ENCODE results near the gene SNAP25. TPM values are rescaled to one million over a fixed set of nuclear protein-coding genes. Genes with fewer than 3 reads are reported as not detected.
A peak's percentile ranks its signal among the peaks of the same experiment; 100 is the strongest.

SNAP25 gene
- total RNA-seq, 1 experiment from 2014 or later: not detected

DNA sequence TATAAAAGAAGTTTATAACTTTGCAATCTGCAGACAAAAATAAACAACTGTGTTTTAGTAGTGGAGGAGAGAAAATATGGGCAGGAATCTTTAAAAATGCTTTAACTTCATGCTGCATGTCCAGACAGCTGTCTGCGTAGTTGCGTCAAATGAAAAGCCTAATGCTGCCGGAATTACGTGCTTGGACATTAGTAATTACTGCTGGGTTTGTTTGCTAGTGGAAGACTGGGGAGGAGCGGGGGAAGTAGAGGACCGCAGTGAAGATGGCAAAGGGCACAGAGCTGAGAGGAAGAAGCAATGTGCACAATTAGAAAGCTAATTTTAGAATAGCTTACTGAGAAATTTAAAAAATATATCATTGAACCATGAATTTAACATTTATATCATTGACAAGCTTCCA, 2.4 kb downstream of the SNAP25 start:
- Histone ChIP-seq H3K4me2 (ENCODE audit: low read depth, low read length, poor library complexity, severe bottlenecking) (no peak overlapping the region), H3K79me2 (ENCODE audit: low read length) (no peaks in the 10 kb centered on the region), H3K27ac (ENCODE audit: low read length) (no peak overlapping the region), H4K20me1 (ENCODE audit: insufficient read depth, low read depth, low read length) (no peaks in the 10 kb centered on the region), H3K9me2 (replicated peaks; ENCODE audit: insufficient read depth, low read length) (no peaks in the 10 kb centered on the region), H3K4me1 (ENCODE audit: low read length) (no peaks in the 10 kb centered on the region), H3K4me3 (ENCODE audit: low read length) (no peak overlapping the region), H3K36me3 (ENCODE audit: insufficient read depth, low read length) (no peaks in the 10 kb centered on the region), H2AFZ (ENCODE audit: low read length) (no peak overlapping the region), H3K9ac (ENCODE audit: low read length) (no peak overlapping the region), H3K27me3 (ENCODE audit: low read length) (no peaks in the 10 kb centered on the region), H3K9me3 (ENCODE audit: low read length) (no peaks in the 10 kb centered on the region)
- no peak for DNase-seq

DNA sequence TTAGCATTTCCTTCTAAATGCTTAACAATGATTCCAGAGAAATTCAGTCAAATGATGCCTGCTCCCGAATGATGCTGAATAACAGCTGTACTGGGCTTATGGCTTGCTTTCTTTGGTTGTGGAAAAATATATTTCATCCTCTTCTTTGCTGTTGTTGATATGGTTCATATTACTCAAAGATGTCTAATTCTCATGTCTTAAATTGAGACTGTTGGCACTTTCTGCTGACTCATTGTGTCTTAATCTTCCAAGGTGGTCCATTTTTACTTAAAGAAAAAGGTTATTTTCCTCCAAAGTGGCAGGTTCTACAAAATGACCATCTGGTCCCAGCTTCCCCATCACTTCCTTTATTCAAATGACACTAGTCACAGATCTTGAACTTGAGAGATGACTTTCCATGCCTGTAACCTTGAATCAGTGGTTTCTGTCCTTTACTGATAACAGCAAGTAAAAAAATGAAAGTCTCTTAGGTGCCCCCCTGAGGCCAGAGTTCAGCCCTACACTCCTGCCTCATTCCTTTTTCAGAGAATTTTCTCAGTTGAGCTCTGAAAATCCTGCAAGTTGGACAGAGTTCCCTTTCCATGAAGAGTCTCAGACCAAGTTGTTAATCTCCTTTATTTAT, 6.9 kb downstream of the SNAP25 start:
- H3K79me2 ChIP-seq (ENCODE audit: low read length): no peaks in the 10 kb centered on the region
- H3K4me1 ChIP-seq (ENCODE audit: low read length): no peaks in the 10 kb centered on the region
- no peak overlapping the region for H3K9ac ChIP-seq (ENCODE audit: low read length)
- peak; percentile 71 for DNase-seq
- H3K4me3 ChIP-seq (ENCODE audit: low read length): no peak overlapping the region
- H4K20me1 ChIP-seq (ENCODE audit: insufficient read depth, low read depth, low read length): no peaks in the 10 kb centered on the region
- H3K9me2 ChIP-seq (replicated peaks; ENCODE audit: insufficient read depth, low read length): no peaks in the 10 kb centered on the region
- H2AFZ ChIP-seq (ENCODE audit: low read length): no peak overlapping the region
- no peak overlapping the region for H3K27ac ChIP-seq (ENCODE audit: low read length)
- H3K9me3 ChIP-seq (ENCODE audit: low read length): no peaks in the 10 kb centered on the region
- no peaks in the 10 kb centered on the region for H3K36me3 ChIP-seq (ENCODE audit: insufficient read depth, low read length)
- no peaks in the 10 kb centered on the region for H3K27me3 ChIP-seq (ENCODE audit: low read length)
- H3K4me2 ChIP-seq (ENCODE audit: low read depth, low read length, poor library complexity, severe bottlenecking): no peak overlapping the region

DNA sequence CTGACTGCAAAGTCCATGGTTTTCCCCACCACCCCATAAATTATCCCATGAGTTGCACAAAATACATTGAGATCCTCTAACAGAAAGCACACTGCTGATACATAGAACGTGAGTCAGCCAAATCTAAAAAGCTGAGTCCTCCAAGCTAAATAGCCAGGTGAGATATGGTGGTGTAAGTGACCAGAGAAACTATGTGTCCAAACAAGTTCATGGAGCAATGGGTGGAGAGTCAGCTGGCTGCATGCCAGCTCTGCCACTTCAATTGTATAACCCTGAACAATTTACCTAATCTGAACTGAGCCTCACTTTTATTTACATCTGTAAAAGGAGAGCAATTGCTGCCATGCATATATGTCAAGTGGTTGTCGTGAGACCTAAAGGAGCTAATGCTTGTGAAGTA, 9.7 kb downstream of the SNAP25 start:
- H3K4me1 ChIP-seq (ENCODE audit: low read length): no peaks in the 10 kb centered on the region
- no peak for DNase-seq
- H3K4me2 ChIP-seq (ENCODE audit: low read depth, low read length, poor library complexity, severe bottlenecking): no peak overlapping the region
- no peaks in the 10 kb centered on the region for H4K20me1 ChIP-seq (ENCODE audit: insufficient read depth, low read depth, low read length)
- no peaks in the 10 kb centered on the region for H3K79me2 ChIP-seq (ENCODE audit: low read length)
- no peak overlapping the region for H3K9ac ChIP-seq (ENCODE audit: low read length)
- H3K9me3 ChIP-seq (ENCODE audit: low read length): no peaks in the 10 kb centered on the region
- H3K9me2 ChIP-seq (replicated peaks; ENCODE audit: insufficient read depth, low read length): no peaks in the 10 kb centered on the region
- H3K36me3 ChIP-seq (ENCODE audit: insufficient read depth, low read length): no peaks in the 10 kb centered on the region
- H2AFZ ChIP-seq (ENCODE audit: low read length): no peak overlapping the region
- H3K27me3 ChIP-seq (ENCODE audit: low read length): no peaks in the 10 kb centered on the region
- no peak overlapping the region for H3K27ac ChIP-seq (ENCODE audit: low read length)
- H3K4me3 ChIP-seq (ENCODE audit: low read length): no peak overlapping the region

DNA sequence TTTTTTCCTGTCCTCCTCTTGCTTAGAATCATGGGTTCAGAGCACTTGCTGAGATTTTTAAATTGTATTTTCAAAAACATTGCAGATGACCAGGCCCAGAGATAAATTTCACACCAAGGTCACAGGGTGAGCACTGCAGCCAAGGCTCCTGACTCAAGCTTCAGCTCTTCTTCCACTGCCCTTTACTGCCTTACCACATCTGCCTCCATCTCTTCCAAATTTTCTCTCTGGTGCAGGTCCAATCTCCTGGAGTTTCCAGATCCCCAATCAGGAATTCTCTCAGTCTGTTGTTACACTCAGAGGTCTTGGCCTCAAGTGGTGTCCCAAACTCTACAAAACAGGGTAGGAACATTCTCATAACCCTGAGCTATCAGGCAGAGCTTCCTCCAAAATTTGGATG, 12.7 kb downstream of the SNAP25 start:
- Histone ChIP-seq H2AFZ (ENCODE audit: low read length) (no peak overlapping the region), H3K79me2 (ENCODE audit: low read length) (no peaks in the 10 kb centered on the region), H3K9me2 (replicated peaks; ENCODE audit: insufficient read depth, low read length) (no peaks in the 10 kb centered on the region), H3K9me3 (ENCODE audit: low read length) (no peaks in the 10 kb centered on the region), H3K9ac (ENCODE audit: low read length) (no peak overlapping the region), H3K4me3 (ENCODE audit: low read length) (no peak overlapping the region), H3K27me3 (ENCODE audit: low read length) (no peaks in the 10 kb centered on the region), H3K27ac (ENCODE audit: low read length) (no peak overlapping the region), H3K4me1 (ENCODE audit: low read length) (no peaks in the 10 kb centered on the region), H3K36me3 (ENCODE audit: insufficient read depth, low read length) (no peaks in the 10 kb centered on the region), H3K4me2 (ENCODE audit: low read depth, low read length, poor library complexity, severe bottlenecking) (no peak overlapping the region), H4K20me1 (ENCODE audit: insufficient read depth, low read depth, low read length) (no peaks in the 10 kb centered on the region)
- no peak for DNase-seq

DNA sequence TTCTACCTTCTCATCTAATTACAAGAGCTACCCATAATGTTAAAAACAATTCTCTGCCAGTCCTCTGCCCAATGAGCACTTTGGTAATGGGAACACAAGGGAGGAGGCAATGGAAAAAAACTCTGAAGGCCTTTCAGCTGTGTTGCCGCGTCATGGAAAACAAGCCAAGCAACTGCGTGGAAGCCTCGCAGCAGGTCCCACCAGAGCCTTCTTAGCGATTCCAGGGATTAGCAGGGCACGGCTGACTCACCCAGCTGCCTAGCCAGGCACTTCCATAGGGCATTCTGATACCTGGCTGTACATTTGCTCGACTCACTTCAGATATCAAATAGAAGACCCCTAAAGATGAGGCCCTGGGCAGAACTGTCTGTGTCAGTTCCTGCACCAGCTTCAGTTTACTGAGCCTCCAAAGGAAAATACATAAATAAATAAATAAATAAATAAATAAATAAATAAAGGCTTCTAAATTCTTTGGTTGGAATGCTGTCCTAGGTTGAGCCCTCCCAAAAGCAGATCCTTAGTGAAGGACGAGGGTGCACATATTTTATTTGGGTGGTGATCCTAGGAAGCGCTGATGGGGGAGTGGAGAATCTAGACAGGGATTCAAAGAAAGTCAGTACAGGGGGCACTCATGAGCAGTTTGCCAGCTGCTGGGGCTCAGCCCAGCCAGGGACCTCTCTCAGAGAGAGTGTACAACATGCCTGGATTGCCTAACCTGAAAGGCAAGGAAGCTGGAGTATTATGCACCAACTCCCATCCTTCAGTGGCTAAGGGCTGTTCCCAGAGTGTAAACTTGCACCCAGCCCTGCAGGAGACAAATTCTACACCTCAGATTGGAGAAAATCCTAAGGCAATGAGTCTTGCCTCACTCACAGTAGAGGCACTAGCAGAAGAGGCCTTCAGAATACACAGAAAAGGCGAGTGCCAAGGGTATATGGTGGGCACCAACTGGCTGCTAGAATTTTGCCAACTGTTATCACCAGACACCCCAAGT, 18.2 kb downstream of the SNAP25 start:
- Histone ChIP-seq H3K27ac (ENCODE audit: low read length) (no peak overlapping the region), H3K4me1 (ENCODE audit: low read length) (no peaks in the 10 kb centered on the region), H3K36me3 (ENCODE audit: insufficient read depth, low read length) (no peaks in the 10 kb centered on the region), H3K4me2 (ENCODE audit: low read depth, low read length, poor library complexity, severe bottlenecking) (no peak overlapping the region), H4K20me1 (ENCODE audit: insufficient read depth, low read depth, low read length) (no peaks in the 10 kb centered on the region), H3K9me3 (ENCODE audit: low read length) (no peaks in the 10 kb centered on the region), H3K27me3 (ENCODE audit: low read length) (no peaks in the 10 kb centered on the region), H2AFZ (ENCODE audit: low read length) (no peak overlapping the region), H3K9me2 (replicated peaks; ENCODE audit: insufficient read depth, low read length) (no peaks in the 10 kb centered on the region), H3K79me2 (ENCODE audit: low read length) (no peaks in the 10 kb centered on the region), H3K4me3 (ENCODE audit: low read length) (no peak overlapping the region), H3K9ac (ENCODE audit: low read length) (no peak overlapping the region)
- DNase-seq: no peak

DNA sequence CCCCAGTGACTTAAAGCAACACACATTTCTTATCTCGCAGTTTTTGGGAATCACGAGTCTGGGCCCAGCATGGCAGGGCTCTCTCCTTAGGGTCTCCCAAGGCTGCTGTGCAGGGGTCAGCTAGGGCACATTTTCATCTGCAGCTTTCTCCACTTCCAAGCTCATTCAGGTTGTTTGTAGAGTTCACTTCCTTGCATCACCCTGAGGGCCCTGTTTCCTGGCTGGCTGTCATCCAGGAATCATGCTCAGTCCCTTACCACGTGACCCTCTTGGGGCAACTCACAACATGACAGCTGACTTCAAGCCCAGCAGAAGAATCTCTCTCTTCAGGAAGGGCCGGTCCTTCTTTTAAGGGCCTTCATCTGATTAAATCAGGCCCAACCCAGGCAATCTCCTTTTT, 21.3 kb downstream of the SNAP25 start:
- Histone ChIP-seq H2AFZ (ENCODE audit: low read length) (no peak overlapping the region), H3K79me2 (ENCODE audit: low read length) (no peaks in the 10 kb centered on the region), H3K4me2 (ENCODE audit: low read depth, low read length, poor library complexity, severe bottlenecking) (no peak overlapping the region), H3K27ac (ENCODE audit: low read length) (no peak overlapping the region), H3K27me3 (ENCODE audit: low read length) (no peaks in the 10 kb centered on the region), H3K4me3 (ENCODE audit: low read length) (no peak overlapping the region), H3K9me3 (ENCODE audit: low read length) (no peaks in the 10 kb centered on the region), H4K20me1 (ENCODE audit: insufficient read depth, low read depth, low read length) (no peaks in the 10 kb centered on the region), H3K9ac (ENCODE audit: low read length) (no peak overlapping the region), H3K9me2 (replicated peaks; ENCODE audit: insufficient read depth, low read length) (no peaks in the 10 kb centered on the region), H3K36me3 (ENCODE audit: insufficient read depth, low read length) (no peaks in the 10 kb centered on the region), H3K4me1 (ENCODE audit: low read length) (no peaks in the 10 kb centered on the region)
- DNase-seq: no peak

DNA sequence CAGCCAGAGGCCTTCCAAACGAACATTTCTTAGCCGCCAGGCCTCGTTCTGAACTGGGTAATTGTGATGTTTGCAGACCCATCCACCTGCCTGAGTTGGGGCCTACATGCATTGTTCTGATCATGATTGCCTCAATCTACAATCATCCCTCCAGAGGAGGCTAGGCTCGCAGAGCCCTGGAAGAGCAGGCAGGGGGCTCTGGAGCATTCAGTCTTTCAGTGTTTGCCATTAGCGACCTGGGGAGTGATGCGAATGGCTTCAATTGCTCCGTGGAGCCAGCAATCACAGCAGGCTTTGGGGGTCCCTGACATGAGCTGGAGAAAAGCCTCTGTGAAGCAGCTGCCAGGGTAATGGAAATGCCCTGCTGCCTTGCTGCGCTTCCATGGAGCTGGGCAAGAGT, 22.0 kb downstream of the SNAP25 start:
- no peak overlapping the region for H3K4me3 ChIP-seq (ENCODE audit: low read length)
- H3K36me3 ChIP-seq (ENCODE audit: insufficient read depth, low read length): no peaks in the 10 kb centered on the region
- H3K27ac ChIP-seq (ENCODE audit: low read length): no peak overlapping the region
- no peaks in the 10 kb centered on the region for H4K20me1 ChIP-seq (ENCODE audit: insufficient read depth, low read depth, low read length)
- H3K9ac ChIP-seq (ENCODE audit: low read length): no peak overlapping the region
- no peaks in the 10 kb centered on the region for H3K79me2 ChIP-seq (ENCODE audit: low read length)
- no peak overlapping the region for H2AFZ ChIP-seq (ENCODE audit: low read length)
- H3K4me1 ChIP-seq (ENCODE audit: low read length): no peaks in the 10 kb centered on the region
- no peak for DNase-seq
- no peak overlapping the region for H3K4me2 ChIP-seq (ENCODE audit: low read depth, low read length, poor library complexity, severe bottlenecking)
- H3K27me3 ChIP-seq (ENCODE audit: low read length): no peaks in the 10 kb centered on the region
- H3K9me2 ChIP-seq (replicated peaks; ENCODE audit: insufficient read depth, low read length): no peaks in the 10 kb centered on the region
- no peaks in the 10 kb centered on the region for H3K9me3 ChIP-seq (ENCODE audit: low read length)

DNA sequence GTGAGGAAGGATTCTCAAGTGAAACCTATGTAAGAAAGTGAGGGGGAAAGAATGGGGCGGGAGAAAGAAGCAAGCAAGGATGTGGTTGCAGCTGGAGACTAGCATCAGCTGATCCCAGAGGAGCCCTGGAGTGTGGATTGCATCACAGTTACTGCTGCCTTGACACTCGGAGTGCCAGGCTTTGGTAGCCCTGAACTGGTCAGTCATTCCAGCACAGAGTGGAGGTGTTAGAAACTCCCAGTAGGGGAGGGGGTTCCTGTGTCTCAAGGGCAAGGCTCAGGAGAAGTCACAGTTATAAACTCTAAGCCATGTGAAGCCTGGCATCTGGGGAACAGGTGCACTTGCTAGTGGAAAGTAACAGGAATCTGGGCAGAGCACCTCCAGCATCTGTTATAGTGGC, 23.5 kb downstream of the SNAP25 start:
- H2AFZ ChIP-seq (ENCODE audit: low read length): no peak overlapping the region

More for the DNA sequence above, 23.5 kb downstream of the SNAP25 start:
- Histone ChIP-seq H3K4me2 (ENCODE audit: low read depth, low read length, poor library complexity, severe bottlenecking) (no peak overlapping the region), H3K9me2 (replicated peaks; ENCODE audit: insufficient read depth, low read length) (no peaks in the 10 kb centered on the region), H4K20me1 (ENCODE audit: insufficient read depth, low read depth, low read length) (no peaks in the 10 kb centered on the region), H3K4me3 (ENCODE audit: low read length) (no peak overlapping the region), H3K36me3 (ENCODE audit: insufficient read depth, low read length) (no peaks in the 10 kb centered on the region), H3K27ac (ENCODE audit: low read length) (no peak overlapping the region), H3K79me2 (ENCODE audit: low read length) (no peaks in the 10 kb centered on the region), H3K9me3 (ENCODE audit: low read length) (no peaks in the 10 kb centered on the region), H3K27me3 (ENCODE audit: low read length) (no peaks in the 10 kb centered on the region), H3K9ac (ENCODE audit: low read length) (no peak overlapping the region), H3K4me1 (ENCODE audit: low read length) (no peaks in the 10 kb centered on the region)
- no peak for DNase-seq
